BLaER1 (cell line): ENCODE measurements around the gene ARHGAP22.
"Not testable (repeated sequence)": the region's sequence is repeated elsewhere in the genome, so short reads cannot be mapped to it uniquely, and the experiment has no call there.

Source experiments
- H3K27ac ChIP-seq: shearing (Covaris generic); formaldehyde crosslinking; 2 replicates; pipeline ENCODE4 v1.8.1; 2022
- H3K27me3 ChIP-seq: shearing (Covaris generic); formaldehyde crosslinking; 2 replicates; pipeline ENCODE4 v1.8.1; 2022
- H3K36me3 ChIP-seq: shearing (Covaris generic); formaldehyde crosslinking; 2 replicates; pipeline ENCODE4 v1.8.1; 2022
- H3K4me1 ChIP-seq: shearing (Covaris generic); formaldehyde crosslinking; 2 replicates; pipeline ENCODE4 v1.8.1; 2022
- H3K4me2 ChIP-seq: shearing (Covaris generic); formaldehyde crosslinking; 2 replicates; pipeline ENCODE4 v1.8.1; 2022
- H3K4me3 ChIP-seq: shearing (Covaris generic); formaldehyde crosslinking; 2 replicates; pipeline ENCODE4 v1.8.1; 2022
- H3K9ac ChIP-seq: shearing (Covaris generic); formaldehyde crosslinking; 2 replicates; pipeline ENCODE4 v1.8.1; 2022
- H3K9me3 ChIP-seq: shearing (Covaris generic); formaldehyde crosslinking; 2 replicates; pipeline ENCODE4 v1.8.1; 2022
- H4K20me1 ChIP-seq: shearing (Covaris generic); formaldehyde crosslinking; 2 replicates; pipeline ENCODE4 v1.8.1; 2022
- Cebpa-rat ChIP-seq: shearing (Covaris generic); IDR thresholded peaks from 2 replicates; pipeline ENCODE4 v1.8.1; 2022

ARHGAP22 gene

GRCh38 chr10:48645600-48645999 is 40.7 kb upstream of the ARHGAP22 start:
- peaks cover 14% of the 10 kb centered on the region for H3K9me3 ChIP-seq
- H3K27me3 ChIP-seq: no peaks in the 10 kb centered on the region; the same call in 1 of the 2 replicates
- no peak for TF ChIP-seq Cebpa-rat
- H3K36me3 ChIP-seq: no peaks in the 10 kb centered on the region
- no peak overlapping the region for H3K4me2 ChIP-seq
- no peak overlapping the region for H3K9ac ChIP-seq
- no peak overlapping the region for H3K4me3 ChIP-seq
- no peaks in the 10 kb centered on the region for H3K4me1 ChIP-seq
- no peaks in the 10 kb centered on the region for H4K20me1 ChIP-seq
- H3K27ac ChIP-seq: no peak overlapping the region

GRCh38 chr10:48641099-48641690 is 36.3 kb upstream of the ARHGAP22 start:
- H3K4me2 ChIP-seq, H3K4me1 ChIP-seq, H4K20me1 ChIP-seq, H3K27me3 ChIP-seq, H3K4me3 ChIP-seq, H3K27ac ChIP-seq, H3K9ac ChIP-seq, H3K36me3 ChIP-seq: not testable (repeated sequence)
- peaks cover 20% of the 10 kb centered on the region for H3K9me3 ChIP-seq

- no peak overlapping the region for H3K9ac ChIP-seq
- no peak for TF ChIP-seq Cebpa-rat
Measured at GRCh38 chr10:48640326-48640725, 35.5 kb upstream of the ARHGAP22 start.

GRCh38 chr10:48639632-48640031 is 34.8 kb upstream of the ARHGAP22 start:
- Histone ChIP-seq H3K27me3 (no peaks in the 10 kb centered on the region), H3K9me3 (peaks cover 20% of the 10 kb centered on the region), H3K4me2 (no peak overlapping the region), H3K36me3 (no peaks in the 10 kb centered on the region), H3K4me3 (no peak overlapping the region), H3K9ac (no peak overlapping the region), H4K20me1 (peaks cover 10% of the 10 kb centered on the region), H3K27ac (no peak overlapping the region), H3K4me1 (peaks cover 20% of the 10 kb centered on the region)
- no peak for TF ChIP-seq Cebpa-rat

More at GRCh38 chr10:48640326-48640725, 35.5 kb upstream of the ARHGAP22 start:
- Histone ChIP-seq H3K36me3 (no peaks in the 10 kb centered on the region), H3K9me3 (peaks cover 20% of the 10 kb centered on the region), H3K4me2 (no peak overlapping the region), H3K4me1 (peaks cover 13% of the 10 kb centered on the region), H3K4me3 (no peak overlapping the region), H4K20me1 (peaks cover 3% of the 10 kb centered on the region), H3K27ac (no peak overlapping the region), H3K27me3 (no peaks in the 10 kb centered on the region)

GRCh38 chr10:48638739-48639527 is 34.1 kb upstream of the ARHGAP22 start:
- no peak overlapping the region for H3K4me2 ChIP-seq
- no peak overlapping the region for H3K27ac ChIP-seq
- peaks cover 14% of the 10 kb centered on the region for H4K20me1 ChIP-seq
- H3K9ac ChIP-seq: no peak overlapping the region
- H3K36me3 ChIP-seq: no peaks in the 10 kb centered on the region
- H3K4me3 ChIP-seq: no peak overlapping the region
- TF ChIP-seq Cebpa-rat: no peak
- H3K27me3 ChIP-seq: no peaks in the 10 kb centered on the region
- H3K9me3 ChIP-seq: peaks cover 20% of the 10 kb centered on the region
- H3K4me1 ChIP-seq: peaks cover 27% of the 10 kb centered on the region

- Histone ChIP-seq H3K9ac (no peak overlapping the region), H3K27me3 (no peaks in the 10 kb centered on the region), H3K4me1 (peaks cover 35% of the 10 kb centered on the region), H3K9me3 (peaks cover 20% of the 10 kb centered on the region), H4K20me1 (peaks cover 20% of the 10 kb centered on the region), H3K4me2 (no peak overlapping the region), H3K36me3 (no peaks in the 10 kb centered on the region), H3K27ac (no peak overlapping the region), H3K4me3 (no peak overlapping the region)
- no peak for TF ChIP-seq Cebpa-rat
Measured at GRCh38 chr10:48638158-48638557, 33.3 kb upstream of the ARHGAP22 start.

- H3K4me2 ChIP-seq: no peak overlapping the region
- H3K9me3 ChIP-seq: peaks cover 19% of the 10 kb centered on the region
- peaks cover 39% of the 10 kb centered on the region for H3K4me1 ChIP-seq
- no peaks in the 10 kb centered on the region for H3K27me3 ChIP-seq
- H3K27ac ChIP-seq: no peak overlapping the region
- H4K20me1 ChIP-seq: peaks cover 20% of the 10 kb centered on the region
- no peak overlapping the region for H3K4me3 ChIP-seq
- TF ChIP-seq Cebpa-rat: no peak
- no peak overlapping the region for H3K9ac ChIP-seq
- no peaks in the 10 kb centered on the region for H3K36me3 ChIP-seq
Measured at GRCh38 chr10:48636901-48637300, 32.0 kb upstream of the ARHGAP22 start.

GRCh38 chr10:48636231-48636630 is 31.4 kb upstream of the ARHGAP22 start:
- Histone ChIP-seq H3K36me3 (no peaks in the 10 kb centered on the region), H3K27ac (no peak overlapping the region), H3K4me1 (peaks cover 39% of the 10 kb centered on the region), H3K27me3 (no peaks in the 10 kb centered on the region), H3K4me2 (peak overlapping the region; percentile 86), H4K20me1 (peaks cover 20% of the 10 kb centered on the region), H3K4me3 (no peak overlapping the region), H3K9ac (no peak overlapping the region), H3K9me3 (peaks cover 12% of the 10 kb centered on the region)
- no peak for TF ChIP-seq Cebpa-rat

- Histone ChIP-seq H3K9me3 (peaks cover 4% of the 10 kb centered on the region; the same call in 1 of the 2 replicates), H3K27me3 (no peaks in the 10 kb centered on the region), H3K9ac (peak overlapping the region; percentile 18; the same call in 1 of the 2 replicates), H3K4me3 (peak overlapping the region; percentile 17; the same call in 1 of the 2 replicates), H3K4me2 (peak overlapping the region; percentile 86), H3K27ac (peak overlapping the region; percentile 60), H3K36me3 (no peaks in the 10 kb centered on the region), H4K20me1 (peaks cover 20% of the 10 kb centered on the region), H3K4me1 (peaks cover 39% of the 10 kb centered on the region)
- no peak for TF ChIP-seq Cebpa-rat
Measured at GRCh38 chr10:48634984-48635557, 30.2 kb upstream of the ARHGAP22 start.
